Neutrophil (primary cell): Measurements from ENCODE around the gene RPS26.

Experiments
- H3K27ac ChIP-seq: fragments of 200-600 bp; sonication (generic); 2 replicates; pipeline ENCODE4 v1.5.1; 2016; ENCODE audit warnings: mild to moderate bottlenecking, moderate library complexity
- H3K27me3 ChIP-seq: fragments of 200-600 bp; sonication (generic); 2 replicates; pipeline ENCODE4 v1.6.0; 2016; ENCODE audit warnings: mild to moderate bottlenecking
- H3K36me3 ChIP-seq: fragments of 200-600 bp; sonication (generic); 2 replicates; pipeline ENCODE4 v1.5.1; 2017
- H3K4me1 ChIP-seq, 2 experiments: fragments of 200-600 bp in 1 of 2; sonication (generic) in 1 of 2; 1 replicate in 1 of 2; 2 replicates in 1 of 2; pipeline versions ENCODE4 v1.5.1 to v1.6.1; 2013 to 2016; ENCODE audit warnings: low read depth in 1 of 2, low read length in 1 of 2, mild to moderate bottlenecking in 1 of 2, moderate library complexity in 1 of 2; ENCODE audit not compliant: control insufficient read depth in 1 of 2, insufficient read depth in 1 of 2
- H3K4me3 ChIP-seq, 2 experiments: fragments of 200-600 bp in 1 of 2; sonication (generic) in 1 of 2; 1 replicate in 1 of 2; 2 replicates in 1 of 2; pipeline ENCODE4 v1.5.1; 2013 to 2016; ENCODE audit warnings: low read depth in 1 of 2, low read length in 1 of 2, mild to moderate bottlenecking in 1 of 2, moderate library complexity in 1 of 2
- H3K9me3 ChIP-seq: fragments of 200-600 bp; sonication (generic); 2 replicates; pipeline ENCODE4 v1.5.1; 2016
- TF ChIP-seq, protein P1 (sequence below): fragments of 200-600 bp; sonication (generic); IDR thresholded peaks from 2 replicates; pipeline ENCODE4 v1.5.1; 2016; ENCODE audit warnings: antibody characterized with exemption

RPS26 gene

DNA sequence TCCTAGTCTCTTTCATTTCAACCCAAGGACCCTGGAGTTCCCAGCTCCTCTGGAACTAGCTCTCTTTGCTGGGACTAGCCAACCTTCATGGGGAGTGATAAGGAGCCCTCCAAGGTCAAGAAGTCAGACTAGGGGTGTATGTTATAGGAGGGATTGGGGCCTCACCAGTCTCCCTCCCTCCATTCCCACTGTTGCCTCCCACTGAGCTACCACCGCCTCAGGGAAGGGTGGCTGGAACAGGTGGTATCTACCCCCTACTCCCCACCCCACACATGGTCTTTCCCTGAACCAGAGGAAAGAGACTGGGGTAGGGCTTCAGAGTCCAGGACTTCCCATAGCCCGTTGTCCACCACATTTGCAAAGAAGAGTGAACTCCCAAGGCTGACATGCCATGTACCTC, 40.7 kb downstream of the RPS26 start:
- no peaks in the 10 kb centered on the region for H3K9me3 ChIP-seq
- peaks cover 75% of the 10 kb centered on the region for H3K27me3 ChIP-seq
- H3K27ac ChIP-seq, result no peak overlapping the region
- H3K4me1 ChIP-seq, result peaks cover 17 to 19% of the 10 kb centered on the region in 2 experiments
- TF ChIP-seq, protein P1, sequence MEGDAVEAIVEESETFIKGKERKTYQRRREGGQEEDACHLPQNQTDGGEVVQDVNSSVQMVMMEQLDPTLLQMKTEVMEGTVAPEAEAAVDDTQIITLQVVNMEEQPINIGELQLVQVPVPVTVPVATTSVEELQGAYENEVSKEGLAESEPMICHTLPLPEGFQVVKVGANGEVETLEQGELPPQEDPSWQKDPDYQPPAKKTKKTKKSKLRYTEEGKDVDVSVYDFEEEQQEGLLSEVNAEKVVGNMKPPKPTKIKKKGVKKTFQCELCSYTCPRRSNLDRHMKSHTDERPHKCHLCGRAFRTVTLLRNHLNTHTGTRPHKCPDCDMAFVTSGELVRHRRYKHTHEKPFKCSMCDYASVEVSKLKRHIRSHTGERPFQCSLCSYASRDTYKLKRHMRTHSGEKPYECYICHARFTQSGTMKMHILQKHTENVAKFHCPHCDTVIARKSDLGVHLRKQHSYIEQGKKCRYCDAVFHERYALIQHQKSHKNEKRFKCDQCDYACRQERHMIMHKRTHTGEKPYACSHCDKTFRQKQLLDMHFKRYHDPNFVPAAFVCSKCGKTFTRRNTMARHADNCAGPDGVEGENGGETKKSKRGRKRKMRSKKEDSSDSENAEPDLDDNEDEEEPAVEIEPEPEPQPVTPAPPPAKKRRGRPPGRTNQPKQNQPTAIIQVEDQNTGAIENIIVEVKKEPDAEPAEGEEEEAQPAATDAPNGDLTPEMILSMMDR, result no peak
- H3K4me3 ChIP-seq, result no peak overlapping the region
- H3K36me3 ChIP-seq, result no peaks in the 10 kb centered on the region

DNA sequence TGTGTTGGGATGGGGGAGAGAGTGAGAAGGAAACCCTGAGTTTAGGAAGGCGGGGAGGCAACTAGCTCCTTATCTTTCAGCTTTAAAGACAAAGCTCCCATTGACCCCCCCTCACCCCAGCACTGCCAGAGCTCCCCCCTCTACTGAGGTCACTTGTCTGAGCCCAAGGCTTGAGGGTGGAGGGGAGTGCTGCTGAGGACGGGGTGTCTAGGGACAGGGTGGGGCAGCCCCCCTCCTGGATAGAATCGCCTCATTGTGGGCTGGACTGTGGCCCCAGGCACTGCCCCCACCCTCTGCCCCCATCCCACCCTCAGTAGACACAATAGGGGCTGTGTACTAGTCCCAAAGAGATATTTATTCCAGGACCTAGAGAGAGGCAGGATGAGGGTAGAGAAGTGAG, 41.2 kb downstream of the RPS26 start:
- TF ChIP-seq, protein P1, result no peak
- Histone ChIP-seq H3K27me3 (peaks cover 69% of the 10 kb centered on the region), H3K27ac (no peak overlapping the region), H3K4me3 (no peak overlapping the region), H3K4me1 (peaks cover 17 to 19% of the 10 kb centered on the region in 2 experiments), H3K9me3 (no peaks in the 10 kb centered on the region), H3K36me3 (no peaks in the 10 kb centered on the region)

DNA sequence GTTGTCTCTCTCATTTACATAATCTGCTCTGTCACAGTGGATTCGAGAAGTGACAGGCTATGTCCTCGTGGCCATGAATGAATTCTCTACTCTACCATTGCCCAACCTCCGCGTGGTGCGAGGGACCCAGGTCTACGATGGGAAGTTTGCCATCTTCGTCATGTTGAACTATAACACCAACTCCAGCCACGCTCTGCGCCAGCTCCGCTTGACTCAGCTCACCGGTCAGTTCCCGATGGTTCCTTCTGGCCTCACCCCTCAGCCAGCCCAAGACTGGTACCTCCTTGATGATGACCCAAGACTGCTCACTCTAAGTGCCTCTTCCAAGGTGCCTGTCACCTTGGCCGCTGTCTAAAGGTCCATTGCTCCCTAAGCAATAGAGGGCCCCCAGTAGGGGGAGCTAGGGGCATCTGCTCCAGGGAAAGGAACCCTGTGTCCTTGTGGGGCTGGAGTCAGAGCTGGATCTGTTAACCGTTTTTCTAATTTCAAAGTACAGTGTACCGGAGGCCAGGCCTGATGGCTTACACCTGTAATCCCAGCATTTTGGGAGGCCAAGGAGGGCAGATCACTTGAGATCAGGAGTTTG, 43.3 kb downstream of the RPS26 start:
- TF ChIP-seq, protein P1, result no peak
- H3K4me3 ChIP-seq, result no peak overlapping the region
- H3K9me3 ChIP-seq, result no peaks in the 10 kb centered on the region
- peaks cover 3 to 6% of the 10 kb centered on the region in 2 experiments for H3K4me1 ChIP-seq
- no peak overlapping the region for H3K27ac ChIP-seq
- H3K36me3 ChIP-seq, result no peaks in the 10 kb centered on the region
- peaks cover 48% of the 10 kb centered on the region for H3K27me3 ChIP-seq

DNA sequence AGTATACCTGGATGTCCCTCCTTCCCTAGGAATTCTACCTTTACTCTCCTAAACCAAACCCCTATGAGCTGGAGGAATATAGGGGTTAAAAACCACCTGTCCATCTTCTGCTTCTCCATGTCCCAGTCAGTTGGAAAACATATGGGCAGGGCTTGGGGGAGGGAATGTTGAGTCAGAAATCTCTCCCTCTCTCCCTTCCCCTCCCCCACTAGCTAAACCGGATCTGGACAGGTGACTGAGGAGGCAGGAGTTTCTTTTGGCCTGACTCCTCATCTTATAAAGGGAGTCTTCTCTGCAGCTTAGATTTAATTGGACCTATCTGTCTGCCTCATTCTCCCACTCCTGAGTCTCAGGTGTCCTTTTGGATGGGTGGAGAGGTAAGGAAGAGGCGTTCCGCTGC, 44.4 kb downstream of the RPS26 start:
- H3K27me3 ChIP-seq, result peaks cover 38% of the 10 kb centered on the region

DNA sequence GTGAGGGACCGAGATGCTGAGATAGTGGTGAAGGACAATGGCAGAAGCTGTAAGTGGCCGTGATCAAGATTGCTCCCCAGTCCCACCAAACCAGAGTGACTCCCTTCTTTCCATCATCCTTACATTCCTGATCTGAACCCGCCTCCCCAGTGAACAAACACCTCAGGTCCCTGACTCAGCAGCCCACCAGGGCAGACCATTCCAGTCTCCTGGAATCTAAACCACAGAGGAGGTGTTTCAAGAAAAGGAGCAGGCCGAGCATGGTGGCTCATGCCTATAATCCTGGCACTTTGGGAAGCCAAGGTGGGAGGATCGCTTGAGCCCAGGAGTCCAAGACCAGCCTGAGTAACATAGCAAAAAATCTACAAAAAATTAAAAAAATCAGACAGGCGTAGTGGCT, 44.9 kb downstream of the RPS26 start:
- Histone ChIP-seq H3K27me3 (peaks cover 32% of the 10 kb centered on the region), H3K4me1 (no peaks in the 10 kb centered on the region)

More for the DNA sequence above, 44.4 kb downstream of the RPS26 start:
- Histone ChIP-seq H3K9me3 (no peaks in the 10 kb centered on the region), H3K36me3 (no peaks in the 10 kb centered on the region), H3K4me1 (no peaks in the 10 kb centered on the region), H3K27ac (no peak overlapping the region), H3K4me3 (no peak overlapping the region)
- TF ChIP-seq, protein P1, result no peak

More for the DNA sequence above, 44.9 kb downstream of the RPS26 start:
- Histone ChIP-seq H3K36me3 (no peaks in the 10 kb centered on the region), H3K9me3 (no peaks in the 10 kb centered on the region), H3K27ac (no peak overlapping the region), H3K4me3 (no peak overlapping the region)
- TF ChIP-seq, protein P1, result no peak
